Measurements from ENCODE around the gene OR4C45.

GRCh38 chr11:50044647-50045046 lies 12.0 kb downstream of the OR4C45 start:
- TF ChIP-seq MAFK (IDR thresholded peaks at IDR 0.05; ENCODE audit: low read depth, low read length), result no peak
- no peak for TF ChIP-seq CTCF (conservative IDR thresholded peaks at IDR 0.05; ENCODE audit: low read depth, low read length)
- no peak for TF ChIP-seq NFE2L2 (IDR thresholded peaks at IDR 0.05; ENCODE audit: low read depth, low read length)
- no peak for TF ChIP-seq CEBPB (IDR thresholded peaks at IDR 0.05; ENCODE audit: low read depth, low read length)
- TF ChIP-seq RAD21 (IDR thresholded peaks at IDR 0.05; ENCODE audit: low read length), result no peak
- TF ChIP-seq BHLHE40 (IDR thresholded peaks at IDR 0.05; ENCODE audit: low read depth, low read length), result no peak
- TF ChIP-seq POLR2A (IDR thresholded peaks at IDR 0.05; ENCODE audit: low read depth, low read length), result no peak
- no peak for TF ChIP-seq MXI1 (IDR thresholded peaks at IDR 0.05; ENCODE audit: borderline replicate concordance, low read depth, low read length)
- no peak for TF ChIP-seq CHD1 (IDR thresholded peaks at IDR 0.05; ENCODE audit: low read depth, low read length)
- TF ChIP-seq FOS (IDR thresholded peaks at IDR 0.05; ENCODE audit: low read depth, low read length), result no peak
- no peak for TF ChIP-seq RFX5 (IDR thresholded peaks at IDR 0.05; ENCODE audit: low read depth, low read length)
- no peak for TF ChIP-seq RCOR1 (IDR thresholded peaks at IDR 0.05; ENCODE audit: insufficient replicate concordance, low read length)
- no peak for TF ChIP-seq SMC3 (IDR thresholded peaks at IDR 0.05; ENCODE audit: low read depth, low read length)
- TF ChIP-seq MAZ (IDR thresholded peaks at IDR 0.05; ENCODE audit: borderline replicate concordance, low read depth, low read length), result no peak
